Stomach smooth muscle (tissue), 2 donors: Measurements from ENCODE around the gene MIAT.

Source experiments
- H3K27ac ChIP-seq: one replicate; pipeline ENCODE4 v1.7.0; 2013; ENCODE audit warnings: mild to moderate bottlenecking, low read length, inconsistent platforms
- H3K27me3 ChIP-seq, 2 donors: one replicate each; pipeline ENCODE4 v1.7.0; 2013; ENCODE audit warnings: low read length in 2 of 2; ENCODE audit not compliant: insufficient read depth in 2 of 2, control insufficient read depth in 1 of 2
- H3K36me3 ChIP-seq, 2 donors: one replicate each; pipeline ENCODE4 v1.7.0; 2013; ENCODE audit warnings: low read length in 2 of 2; ENCODE audit not compliant: control insufficient read depth in 2 of 2, insufficient read depth in 2 of 2
- H3K4me1 ChIP-seq: one replicate; pipeline ENCODE4 v1.7.0; 2013; ENCODE audit warnings: low read length; ENCODE audit not compliant: control insufficient read depth, insufficient read depth
- H3K4me3 ChIP-seq, 2 donors: one replicate each; pipeline ENCODE4 v1.7.0; 2013; ENCODE audit warnings: low read length in 2 of 2
- H3K9ac ChIP-seq, 2 donors: one replicate each; pipeline ENCODE4 v1.7.0; 2013; ENCODE audit warnings: low read length in 2 of 2, mild to moderate bottlenecking in 1 of 2
- H3K9me3 ChIP-seq, 2 donors: one replicate each; pipeline ENCODE4 v1.7.0; 2013; ENCODE audit warnings: low read length in 2 of 2; ENCODE audit not compliant: control insufficient read depth in 2 of 2
- donor health status: healthy.
- donor health status: Pancreatic carcinoma.

MIAT gene

GRCh38 chr22:26650722-26651421, 6.5 kb upstream of the MIAT start:
- Histone ChIP-seq H3K36me3 (no peaks in the 10 kb centered on the region), H3K4me3 (no peak overlapping the region), H3K27ac (no peak overlapping the region), H3K27me3 (peaks cover 13 to 27% of the 10 kb centered on the region in 2 donors), H3K9ac (no peak overlapping the region), H3K9me3 (no peaks in the 10 kb centered on the region), H3K4me1 (peaks cover 2% of the 10 kb centered on the region)

DNA sequence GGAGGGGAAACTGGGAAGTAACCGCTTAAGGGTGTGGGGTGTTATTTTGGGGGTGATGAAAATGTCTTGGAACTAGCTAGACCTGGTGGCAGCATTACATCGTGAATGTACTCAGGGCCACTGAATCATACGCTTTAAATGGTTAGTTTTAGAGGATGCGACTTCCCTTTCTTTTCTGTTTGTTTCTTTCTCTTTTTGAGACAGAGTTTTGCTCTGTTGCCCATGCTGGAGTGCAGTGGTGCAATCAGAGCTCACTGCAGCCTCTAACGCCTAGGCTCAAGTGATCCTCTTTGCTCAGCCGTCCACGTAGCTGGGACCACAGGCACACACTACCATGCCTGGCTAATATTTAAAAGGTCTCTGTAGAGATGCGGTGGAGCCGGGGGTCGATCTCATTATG, 5.6 kb upstream of the MIAT start:
- Histone ChIP-seq H3K4me1 (peaks cover 2% of the 10 kb centered on the region), H3K9me3 (no peaks in the 10 kb centered on the region), H3K4me3 (no peak overlapping the region), H3K27ac (no peak overlapping the region), H3K36me3 (no peaks in the 10 kb centered on the region), H3K9ac (no peak overlapping the region), H3K27me3 (peaks cover 7 to 24% of the 10 kb centered on the region in 2 donors)

- peak overlapping the region; percentile 17 to 61 for H3K4me3 ChIP-seq
- H3K36me3 ChIP-seq = no peaks in the 10 kb centered on the region
- H3K9ac ChIP-seq = no peak overlapping the region
- no peak overlapping the region for H3K27ac ChIP-seq
- H3K27me3 ChIP-seq = peaks cover 26 to 38% of the 10 kb centered on the region in 2 donors
- H3K9me3 ChIP-seq = no peaks in the 10 kb centered on the region
- peaks cover 20% of the 10 kb centered on the region for H3K4me1 ChIP-seq
Measured at GRCh38 chr22:26658161-26658560, 773 bp downstream of the MIAT start.

GRCh38 chr22:26658671-26659478, 1.5 kb downstream of the MIAT start:
- Histone ChIP-seq H3K36me3 (no peaks in the 10 kb centered on the region), H3K9me3 (no peaks in the 10 kb centered on the region), H3K27me3 (peaks cover 26 to 38% of the 10 kb centered on the region in 2 donors), H3K4me1 (peaks cover 20% of the 10 kb centered on the region), H3K4me3 (peak overlapping the region; percentile 17 to 61), H3K9ac (no peak overlapping the region), H3K27ac (no peak overlapping the region)

DNA sequence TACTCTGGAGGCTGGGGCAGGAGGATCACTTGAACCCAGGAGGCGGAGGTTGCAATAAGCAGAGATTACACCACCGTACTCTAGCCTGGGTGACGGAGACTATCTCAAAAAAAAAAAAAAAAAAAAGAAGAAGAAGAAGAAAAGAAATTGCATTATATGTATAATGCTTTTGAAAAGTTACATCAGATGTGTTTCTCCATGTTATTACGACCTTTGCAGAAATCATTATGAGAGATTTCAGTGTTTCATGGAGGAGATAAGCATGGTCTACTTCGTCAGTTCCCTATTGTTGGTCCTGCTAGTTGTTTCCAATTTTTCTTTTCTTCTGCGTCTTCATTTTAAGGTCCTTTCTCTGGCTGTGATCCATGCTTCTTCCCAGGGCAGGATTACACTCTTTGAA, 3.0 kb downstream of the MIAT start:
- Histone ChIP-seq H3K36me3 (no peaks in the 10 kb centered on the region), H3K9ac (no peak overlapping the region), H3K4me1 (peaks cover 20% of the 10 kb centered on the region), H3K9me3 (no peaks in the 10 kb centered on the region), H3K27ac (no peak overlapping the region), H3K27me3 (peaks cover 26 to 34% of the 10 kb centered on the region in 2 donors), H3K4me3 (no peak overlapping the region)

GRCh38 chr22:26660961-26661578, 3.7 kb downstream of the MIAT start:
- Histone ChIP-seq H3K4me3 (no peak overlapping the region), H3K9ac (no peak overlapping the region), H3K36me3 (no peaks in the 10 kb centered on the region), H3K9me3 (no peaks in the 10 kb centered on the region), H3K27me3 (peaks cover 26 to 34% of the 10 kb centered on the region in 2 donors), H3K27ac (no peak overlapping the region), H3K4me1 (peaks cover 20% of the 10 kb centered on the region)

- Histone ChIP-seq H3K27me3 (peaks cover 22 to 33% of the 10 kb centered on the region in 2 donors), H3K4me1 (peaks cover 17% of the 10 kb centered on the region)
Measured at GRCh38 chr22:26662160-26662559, 4.8 kb downstream of the MIAT start.

GRCh38 chr22:26663374-26663923, 6.1 kb downstream of the MIAT start:
- Histone ChIP-seq H3K27ac (no peak overlapping the region), H3K27me3 (peaks cover 9 to 25% of the 10 kb centered on the region in 2 donors), H3K9me3 (no peaks in the 10 kb centered on the region), H3K9ac (no peak overlapping the region), H3K4me3 (no peak overlapping the region), H3K4me1 (peaks cover 8% of the 10 kb centered on the region), H3K36me3 (no peaks in the 10 kb centered on the region)

More at GRCh38 chr22:26662160-26662559, 4.8 kb downstream of the MIAT start:
- Histone ChIP-seq H3K36me3 (no peaks in the 10 kb centered on the region), H3K9ac (no peak overlapping the region), H3K4me3 (no peak overlapping the region), H3K27ac (no peak overlapping the region), H3K9me3 (no peaks in the 10 kb centered on the region)

GRCh38 chr22:26665813-26666231, 8.4 kb downstream of the MIAT start:
- H3K36me3 ChIP-seq = no peaks in the 10 kb centered on the region
- no peak overlapping the region for H3K4me3 ChIP-seq
- H3K9me3 ChIP-seq = no peaks in the 10 kb centered on the region
- peaks cover 0 to 18% of the 10 kb centered on the region in 2 donors for H3K27me3 ChIP-seq
- no peak overlapping the region for H3K27ac ChIP-seq
- no peak overlapping the region for H3K9ac ChIP-seq
- no peaks in the 10 kb centered on the region for H3K4me1 ChIP-seq

DNA sequence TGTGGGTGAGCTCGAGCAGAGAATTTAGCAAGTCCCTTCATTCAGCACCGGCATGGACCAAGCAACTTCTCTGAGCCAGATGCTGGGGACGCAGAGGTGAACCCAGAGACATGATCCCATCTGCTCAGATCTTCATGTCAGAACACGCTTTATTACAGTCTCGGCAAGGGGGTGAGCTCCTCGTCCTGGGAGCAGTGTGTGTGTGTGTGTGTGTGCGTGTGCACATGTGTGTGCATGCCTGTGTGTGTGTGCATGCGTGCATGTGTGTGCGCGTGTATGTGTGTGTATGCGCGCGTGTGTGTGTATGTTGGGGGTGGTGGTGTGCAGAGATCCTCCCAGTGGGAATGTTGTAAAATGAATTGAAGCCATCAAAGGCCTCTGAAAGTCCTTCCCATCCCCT, 9.8 kb downstream of the MIAT start:
- no peak overlapping the region for H3K9ac ChIP-seq
- H3K9me3 ChIP-seq = no peaks in the 10 kb centered on the region
- peaks cover 3% of the 10 kb centered on the region for H3K4me1 ChIP-seq
- H3K27me3 ChIP-seq = peaks cover 0 to 10% of the 10 kb centered on the region in 2 donors
- H3K4me3 ChIP-seq = no peak overlapping the region
- H3K36me3 ChIP-seq = no peaks in the 10 kb centered on the region
- no peak overlapping the region for H3K27ac ChIP-seq
